CD4-positive, alpha-beta T cell treated with Interferon gamma for 1 hour (primary cell): Measurements from ENCODE around the gene RNF123.

Experiments
- DNase-seq: peaks from one replicate; pipeline ENCODE4 v3.0.0-alpha.2; 2020

Gene RNF123

GRCh38 chr3:49756036-49756435 lies 66.7 kb downstream of the RNF123 start:
- DNase-seq = no peak

GRCh38 chr3:49757197-49757596 lies 67.8 kb downstream of the RNF123 start:
- no peak for DNase-seq

GRCh38 chr3:49759226-49759625 lies 69.9 kb downstream of the RNF123 start:
- no peak for DNase-seq

- DNase-seq = no peak
Observed at GRCh38 chr3:49761661-49762060, 72.3 kb downstream of the RNF123 start.

- DNase-seq = no peak
Observed at GRCh38 chr3:49763981-49764380, 74.6 kb downstream of the RNF123 start.

- no peak for DNase-seq
Observed at GRCh38 chr3:49769286-49769915, 80.0 kb downstream of the RNF123 start.

- DNase-seq = no peak
Observed at GRCh38 chr3:49769926-49770325, 80.6 kb downstream of the RNF123 start.
